ENCODE measurements around the gene BTC.

GRCh38 chr4:74838746-74839370 is 44.5 kb upstream of the BTC start:
- TF ChIP-seq CTCF (IDR thresholded peaks at IDR 0.05): no peak
- no peak for TF ChIP-seq POLR2A (IDR thresholded peaks at IDR 0.05)
- no peak for TF ChIP-seq EP300 (IDR thresholded peaks at IDR 0.05)

Measured in stomach (tissue), 4 donors.